Upper lobe of left lung (tissue), 4 donors: ENCODE data around the gene COG1.

ENCODE experiments used
- EP300 ChIP-seq, 4 donors: sonication (generic); formaldehyde crosslinking; IDR thresholded peaks; one replicate each; pipeline ENCODE4 v1.5.1; 2017; ENCODE audit warnings: antibody characterized with exemption in 4 of 4, control low read depth in 2 of 4
- POLR2AphosphoS5 ChIP-seq, 2 donors: sonication (generic); formaldehyde crosslinking; IDR thresholded peaks; one replicate each; pipeline ENCODE4 v1.5.1; 2017; ENCODE audit warnings: antibody characterized with exemption in 2 of 2
- TF ChIP-seq, protein P1 (sequence below), 6 experiments: fragments of 450-650 bp in 4 of 6; fragments of 200-600 bp in 2 of 6; sonication (generic) in 2 of 6; IDR thresholded peaks; one replicate each; pipeline ENCODE4 v1.5.1; 2016 to 2019; ENCODE audit warnings: antibody characterized with exemption in 6 of 6

- TF ChIP-seq, protein P1, sequence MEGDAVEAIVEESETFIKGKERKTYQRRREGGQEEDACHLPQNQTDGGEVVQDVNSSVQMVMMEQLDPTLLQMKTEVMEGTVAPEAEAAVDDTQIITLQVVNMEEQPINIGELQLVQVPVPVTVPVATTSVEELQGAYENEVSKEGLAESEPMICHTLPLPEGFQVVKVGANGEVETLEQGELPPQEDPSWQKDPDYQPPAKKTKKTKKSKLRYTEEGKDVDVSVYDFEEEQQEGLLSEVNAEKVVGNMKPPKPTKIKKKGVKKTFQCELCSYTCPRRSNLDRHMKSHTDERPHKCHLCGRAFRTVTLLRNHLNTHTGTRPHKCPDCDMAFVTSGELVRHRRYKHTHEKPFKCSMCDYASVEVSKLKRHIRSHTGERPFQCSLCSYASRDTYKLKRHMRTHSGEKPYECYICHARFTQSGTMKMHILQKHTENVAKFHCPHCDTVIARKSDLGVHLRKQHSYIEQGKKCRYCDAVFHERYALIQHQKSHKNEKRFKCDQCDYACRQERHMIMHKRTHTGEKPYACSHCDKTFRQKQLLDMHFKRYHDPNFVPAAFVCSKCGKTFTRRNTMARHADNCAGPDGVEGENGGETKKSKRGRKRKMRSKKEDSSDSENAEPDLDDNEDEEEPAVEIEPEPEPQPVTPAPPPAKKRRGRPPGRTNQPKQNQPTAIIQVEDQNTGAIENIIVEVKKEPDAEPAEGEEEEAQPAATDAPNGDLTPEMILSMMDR (IDR thresholded peaks at IDR 0.05), result no peak
- TF ChIP-seq EP300 (IDR thresholded peaks at IDR 0.05) (no peak), POLR2AphosphoS5 (IDR thresholded peaks at IDR 0.05) (no peak)
These were observed 31.9 kb downstream of the COG1 start for GRCh38 chr17:73224663-73225305.
